Activated gamma-delta T cell treated with Interleukin-2 at 50 U/mL for 16 hours (primary cell): ENCODE data around the gene RPL23.
"Not testable (repeated sequence)": the region's sequence is repeated elsewhere in the genome, so short reads cannot be mapped to it uniquely, and the experiment has no call there.

ENCODE experiments used
- DNase-seq: peaks from one replicate; pipeline ENCODE4 v3.0.0-alpha.2; 2020

The RPL23 gene

GRCh38 chr17:38867179-38867967 lies 13.9 kb upstream of the RPL23 start:
- DNase-seq, result peak; percentile 55

- DNase-seq, result no peak
Measured at GRCh38 chr17:38864636-38865398, 11.3 kb upstream of the RPL23 start.

- no peak for DNase-seq
Measured at GRCh38 chr17:38861399-38861843, 7.9 kb upstream of the RPL23 start.

GRCh38 chr17:38857271-38857670 lies 3.8 kb upstream of the RPL23 start:
- DNase-seq, result no peak

- not testable (repeated sequence) for DNase-seq
Measured at GRCh38 chr17:38855101-38855714, 1.7 kb upstream of the RPL23 start.

GRCh38 chr17:38852771-38853291 lies 690 bp downstream of the RPL23 start:
- DNase-seq, result no peak

GRCh38 chr17:38851434-38851833 lies 2.1 kb downstream of the RPL23 start:
- DNase-seq, result no peak

GRCh38 chr17:38850374-38850773 lies 3.1 kb downstream of the RPL23 start:
- DNase-seq, result no peak

- DNase-seq, result no peak
Measured at GRCh38 chr17:38848939-38849605, 4.4 kb downstream of the RPL23 start.

GRCh38 chr17:38848557-38848891 lies 5.0 kb downstream of the RPL23 start:
- DNase-seq, result no peak

- no peak for DNase-seq
Measured at GRCh38 chr17:38844261-38844757, 9.2 kb downstream of the RPL23 start.

GRCh38 chr17:38825762-38826247 lies 27.7 kb downstream of the RPL23 start:
- no peak for DNase-seq

- DNase-seq, result peak; percentile 94
Measured at GRCh38 chr17:38824899-38825761, 28.4 kb downstream of the RPL23 start, which contains the start of gene CWC25. Gene CWC25 (minus strand): TSS chr17:38825321. CDS start chr17:38825183, 138 bp downstream.

- DNase-seq, result no peak
Measured at GRCh38 chr17:38815576-38816193, 37.8 kb downstream of the RPL23 start.

GRCh38 chr17:38809828-38810227 lies 43.7 kb downstream of the RPL23 start:
- DNase-seq, result no peak

- no peak for DNase-seq
Measured at GRCh38 chr17:38800237-38800760, 53.2 kb downstream of the RPL23 start.

GRCh38 chr17:38799501-38800236 lies 53.9 kb downstream of the RPL23 start, which contains the start of gene PIP4K2B:
Gene PIP4K2B (minus strand): TSS chr17:38799556. CDS start chr17:38799424, 132 bp downstream.
- peak; percentile 81 for DNase-seq

- DNase-seq, result peak; percentile 51
Measured at GRCh38 chr17:38798614-38799500, 54.7 kb downstream of the RPL23 start.
